Measurements from ENCODE around the gene REXO2.

The REXO2 gene

DNA sequence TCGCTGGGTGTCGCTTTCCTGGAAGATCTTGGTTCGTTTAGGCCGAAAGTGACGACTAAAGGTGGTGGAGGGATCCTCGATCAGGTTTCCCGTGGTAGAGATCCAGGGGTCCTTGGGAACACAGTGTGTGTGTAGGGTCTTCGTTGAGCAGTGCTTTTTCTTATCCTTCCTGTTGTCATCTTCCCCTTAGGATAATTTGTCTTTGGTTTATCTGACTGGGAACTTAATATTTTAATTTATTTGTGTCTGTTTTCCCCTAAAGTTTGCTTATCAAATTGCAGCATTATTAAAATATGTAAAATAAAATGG lies 38.4 kb upstream of the REXO2 start (continued):
- TF ChIP-seq CTCF (tag by site-specific recombination; IDR thresholded peaks at IDR 0.05), result no peak; the same call in 1 of the 2 replicates
- peak; percentile 5 for TF ChIP-seq PRDM10 (tag by site-specific recombination; IDR thresholded peaks at IDR 0.05)
- TF ChIP-seq MEIS1 (CRISPR knock-in tag; IDR thresholded peaks at IDR 0.05; ENCODE audit: borderline replicate concordance), result no peak
- TF ChIP-seq, protein P1, sequence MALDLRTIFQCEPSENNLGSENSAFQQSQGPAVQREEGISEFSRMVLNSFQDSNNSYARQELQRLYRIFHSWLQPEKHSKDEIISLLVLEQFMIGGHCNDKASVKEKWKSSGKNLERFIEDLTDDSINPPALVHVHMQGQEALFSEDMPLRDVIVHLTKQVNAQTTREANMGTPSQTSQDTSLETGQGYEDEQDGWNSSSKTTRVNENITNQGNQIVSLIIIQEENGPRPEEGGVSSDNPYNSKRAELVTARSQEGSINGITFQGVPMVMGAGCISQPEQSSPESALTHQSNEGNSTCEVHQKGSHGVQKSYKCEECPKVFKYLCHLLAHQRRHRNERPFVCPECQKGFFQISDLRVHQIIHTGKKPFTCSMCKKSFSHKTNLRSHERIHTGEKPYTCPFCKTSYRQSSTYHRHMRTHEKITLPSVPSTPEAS (tag by site-specific recombination; IDR thresholded peaks at IDR 0.05), result no peak
- TF ChIP-seq ATF2 (tag by site-specific recombination; IDR thresholded peaks at IDR 0.05; ENCODE audit: low read depth), result no peak

GRCh38 chr11:114401311-114401710 lies 38.0 kb upstream of the REXO2 start:
- H3K9me3 ChIP-seq (ENCODE audit: control insufficient read depth, insufficient read depth, low read depth, low read length), result no peaks in the 10 kb centered on the region
- ChIA-PET CTCF (interaction anchor here (0.6 to 1.0 kb wide), 2 partner anchors 11 to 563 kb away, joined by 3 to 5 read pairs; no protein-coding TSS in a partner anchor), POLR2A (no interaction called here)
- H3K4me3 ChIP-seq (ENCODE audit: low read depth, low read length), result peak overlapping the region; percentile 68
- TF ChIP-seq ZNF558 (tag by site-specific recombination; IDR thresholded peaks at IDR 0.05), result no peak
- TF ChIP-seq ZNF658 (tag by site-specific recombination; IDR thresholded peaks at IDR 0.05), result no peak
- no peak for TF ChIP-seq ZNF10 (tag by site-specific recombination; IDR thresholded peaks at IDR 0.05)
- TF ChIP-seq ZNF645 (tag by site-specific recombination; IDR thresholded peaks at IDR 0.05), result no peak
- TF ChIP-seq ZNF16 (tag by site-specific recombination; IDR thresholded peaks at IDR 0.05; ENCODE audit: low read depth), result no peak
- no peak for TF ChIP-seq ZNF423 (tag by site-specific recombination; IDR thresholded peaks at IDR 0.05)
- no peak for TF ChIP-seq ZFHX2 (tag by site-specific recombination; conservative IDR thresholded peaks at IDR 0.05)
- TF ChIP-seq OVOL3 (tag by site-specific recombination; IDR thresholded peaks at IDR 0.05), result no peak
- no peak for TF ChIP-seq ZNF596 (tag by site-specific recombination; IDR thresholded peaks at IDR 0.05)
- TF ChIP-seq ZNF837 (tag by site-specific recombination; IDR thresholded peaks at IDR 0.05), result no peak
- TF ChIP-seq FEZF1 (tag by site-specific recombination; IDR thresholded peaks at IDR 0.05), result no peak
- no peak for TF ChIP-seq GLI4 (tag by site-specific recombination; IDR thresholded peaks at IDR 0.05)
- no peak for TF ChIP-seq ZNF623 (tag by site-specific recombination; IDR thresholded peaks at IDR 0.05)
- H3K36me3 ChIP-seq (ENCODE audit: control insufficient read depth in 2 of 2, insufficient read depth in 1 of 2, low read length in 2 of 2), result peaks cover 5 to 33% of the 10 kb centered on the region in 2 experiments; a peak in 2 of 3 replicates
- H3K27ac ChIP-seq (ENCODE audit: extremely low read depth, low read depth, low read length), result no peak overlapping the region
- H3K4me1 ChIP-seq (ENCODE audit: control insufficient read depth, insufficient read depth, low read length), result no peaks in the 10 kb centered on the region; the same call in 1 of the 2 replicates

All from HEK293 (cell line).